Pancreas (tissue), 10 donors: Measurements from ENCODE around the gene ING2. TPM values are rescaled to one million over a fixed set of nuclear protein-coding genes. Genes with fewer than 3 reads are reported as not detected.
"Not testable (repeated sequence)": the region's sequence is repeated elsewhere in the genome, so short reads cannot be mapped to it uniquely, and the experiment has no call there.

ENCODE experiments used
- ATAC-seq, 4 donors: fragments of 200-7000 bp; cut with Tn5 transposase; one replicate each; pipeline versions ENCODE4 v1.8.0 to v1.9.1; 2020; ENCODE audit warnings: mild to moderate bottlenecking in 4 of 4, moderate library complexity in 4 of 4
- DNase-seq, 6 donors: peaks; one replicate each; pipeline ENCODE4 v3.0.0-alpha.2; 2020
- FAIRE-seq: peaks from 2 replicates; lab custom pipeline; 2012; peaks lifted over from hg19 to GRCh38; lab: Jason Lieb, UNC
- H3K27ac ChIP-seq, 4 donors: fragments of 200-600 bp; sonication (generic); 1 replicate in 3 of 4; 2 replicates in 1 of 4; pipeline versions ENCODE4 v1.5.0 to v1.8.0; 2020
- H3K27me3 ChIP-seq, 4 donors: fragments of 200-600 bp; one replicate each; pipeline ENCODE4 v1.8.0; 2021
- H3K36me3 ChIP-seq, 3 donors: fragments of 200-600 bp; sonication (generic) in 1 of 3; one replicate each; pipeline versions ENCODE4 v1.5.0 to v1.8.0; 2020 to 2021
- H3K4me1 ChIP-seq, 3 donors: fragments of 200-600 bp; one replicate each; pipeline ENCODE4 v1.8.0; 2021
- H3K4me3 ChIP-seq, 4 donors: fragments of 200-600 bp; sonication (generic) in 2 of 4; one replicate each; pipeline versions ENCODE4 v1.5.0 to v1.8.0; 2020 to 2021
- H3K9me3 ChIP-seq, 4 donors: fragments of 200-600 bp; one replicate each; pipeline ENCODE4 v1.8.0; 2021
- WGBS, 2 donors: extraction: QIAGEN DNeasy Blood & Tissue Kit; methylation state at CpG; one replicate each; pipeline ENCODE4 v1.1.7; 2013; 5-methylcytosine and 5-hydroxymethylcytosine counted together
- intact Hi-C, 3 donors: fragments of 100-400 bp; cut with DNase I; formaldehyde crosslinking; loops; one replicate each; pipeline versions ENCODE4 v1.11.1 to v1.14.2; 2022
- polyA plus RNA-seq, 2 donors: library from polyadenylated mRNA; stranded (reverse); fragments of 200-250 nt; gene quantifications; one replicate each; pipeline ENCODE4 v1.2.3, GENCODE V29; 2013
- total RNA-seq, 6 donors: library from RNA; stranded (reverse); fragmentation: NEBNext Ultra II Directional in 4 of 6; extraction: Animal tissue kit (Norgen Biotek cat#: 25700) in 4 of 6; gene quantifications; one replicate each; pipeline versions ENCODE4 v1.2.1 to v1.2.4, GENCODE V29; 2021 to 2023
- TF ChIP-seq, protein P1 (sequence below), 4 donors: fragments of 200-600 bp; sonication (generic) in 3 of 4; IDR thresholded peaks; one replicate each; pipeline versions ENCODE4 v1.5.0 to v1.8.0; 2021; ENCODE audit warnings: antibody characterized with exemption in 4 of 4
- donor health status: healthy with polysubstance abuse.
- donor health status: DM: no; HTN: no; CAD: no; lungs with moderate emphysema.
- donor health status: DM: no; HTN: no; CAD: no.
- donor health status: control.
- donor health status: control.
- donor health status: Bipolar disorder and iron deficiency.
- donor health status: DM: yes; HTN: yes; CAD: no.
- donor health status: DM: no; HTN: no; CAD: no.
- donor health status: DM: no; HTN: no; CAD: no.
- donor health status: DM: yes; HTN: yes; CAD: no.

Gene ING2, protein sequence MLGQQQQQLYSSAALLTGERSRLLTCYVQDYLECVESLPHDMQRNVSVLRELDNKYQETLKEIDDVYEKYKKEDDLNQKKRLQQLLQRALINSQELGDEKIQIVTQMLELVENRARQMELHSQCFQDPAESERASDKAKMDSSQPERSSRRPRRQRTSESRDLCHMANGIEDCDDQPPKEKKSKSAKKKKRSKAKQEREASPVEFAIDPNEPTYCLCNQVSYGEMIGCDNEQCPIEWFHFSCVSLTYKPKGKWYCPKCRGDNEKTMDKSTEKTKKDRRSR
- 1 to 10 TPM; 3.1 to 8.4 (median 5.6) TPM for total RNA-seq
- polyA plus RNA-seq = 10 to 100 TPM in 1 of 2 donors, 1 to 10 TPM in 1; 5.3 to 16.9 TPM

DNA sequence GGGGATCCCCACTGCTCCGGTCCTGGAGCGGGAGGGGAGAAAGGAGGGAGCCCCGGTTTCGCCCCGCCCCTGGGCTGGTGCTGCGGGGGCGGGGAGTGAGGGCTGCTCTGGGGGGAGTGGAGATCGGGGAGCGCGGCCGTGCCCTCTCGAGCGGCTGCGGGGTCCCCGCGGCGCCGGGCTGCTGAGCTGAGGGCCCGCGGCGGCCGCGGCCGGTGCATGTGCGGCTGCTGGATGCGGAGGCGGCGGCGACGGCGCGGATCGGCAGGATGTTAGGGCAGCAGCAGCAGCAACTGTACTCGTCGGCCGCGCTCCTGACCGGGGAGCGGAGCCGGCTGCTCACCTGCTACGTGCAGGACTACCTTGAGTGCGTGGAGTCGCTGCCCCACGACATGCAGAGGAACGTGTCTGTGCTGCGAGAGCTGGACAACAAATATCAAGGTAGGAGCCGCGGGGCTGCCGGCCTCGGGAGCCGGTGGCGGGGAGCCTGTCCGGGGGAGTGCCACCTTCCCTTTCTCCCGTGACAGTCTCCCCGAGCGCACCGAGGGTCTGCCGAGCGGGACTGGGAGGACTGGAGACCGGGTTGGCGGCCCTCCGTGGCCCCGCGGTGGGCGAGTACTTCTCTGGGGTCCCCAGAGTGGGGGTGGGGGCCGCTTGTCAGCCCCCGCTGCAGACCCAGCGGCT lies at the start of gene ING2:
TSS of gene ING2 (plus strand) at position 129 of the 681 bp plus-strand sequence. CDS start at position 267, 138 bp downstream.
- peak in 3 of 6 donors; percentile 63 to 86 (median 66) for DNase-seq
- 0% methylated on average over 54 to 68 of the region's 68 CpGs for WGBS, 2 donors

DNA sequence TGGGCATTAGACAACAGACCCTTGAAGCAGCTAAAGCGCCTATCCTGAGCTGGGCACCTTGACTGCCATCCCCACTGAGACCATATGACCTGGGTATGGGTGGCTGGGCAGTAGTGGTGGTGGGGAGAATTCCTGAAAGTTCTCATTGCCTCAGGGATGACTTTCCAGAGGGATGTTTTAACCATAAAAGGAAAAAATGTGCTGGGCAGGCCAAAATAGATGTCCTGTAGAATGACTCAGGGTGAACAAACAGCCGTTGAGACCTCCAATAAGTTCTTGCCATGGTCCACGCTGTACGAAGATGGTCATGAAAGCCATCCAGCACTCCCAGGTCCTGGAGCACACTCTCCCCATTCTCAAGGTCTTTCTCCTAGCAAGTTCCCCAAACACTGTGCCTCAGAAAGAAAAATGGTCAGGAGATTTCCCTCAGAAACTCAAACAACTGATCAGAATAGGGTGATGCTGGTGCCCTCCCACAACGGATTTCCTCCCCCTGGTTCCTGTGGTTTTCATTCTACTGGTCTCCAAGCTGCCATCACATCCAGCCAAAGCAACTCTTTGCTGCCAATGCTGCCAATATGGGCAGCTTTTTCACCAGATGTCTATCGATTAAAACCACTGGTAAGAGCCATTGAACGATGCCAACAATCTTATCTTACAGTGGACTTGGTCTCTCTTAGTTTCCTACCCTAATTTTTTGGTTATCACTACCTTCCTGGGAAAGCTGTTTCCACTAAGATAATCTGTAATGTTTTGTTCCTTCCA lies 49.2 kb upstream of the ING2 start:
- intact Hi-C loops = no loop called here
- ATAC-seq = no peak
- no peak overlapping the region for H3K4me3 ChIP-seq
- no peaks in the 10 kb centered on the region for H3K27me3 ChIP-seq
- TF ChIP-seq, protein P1, sequence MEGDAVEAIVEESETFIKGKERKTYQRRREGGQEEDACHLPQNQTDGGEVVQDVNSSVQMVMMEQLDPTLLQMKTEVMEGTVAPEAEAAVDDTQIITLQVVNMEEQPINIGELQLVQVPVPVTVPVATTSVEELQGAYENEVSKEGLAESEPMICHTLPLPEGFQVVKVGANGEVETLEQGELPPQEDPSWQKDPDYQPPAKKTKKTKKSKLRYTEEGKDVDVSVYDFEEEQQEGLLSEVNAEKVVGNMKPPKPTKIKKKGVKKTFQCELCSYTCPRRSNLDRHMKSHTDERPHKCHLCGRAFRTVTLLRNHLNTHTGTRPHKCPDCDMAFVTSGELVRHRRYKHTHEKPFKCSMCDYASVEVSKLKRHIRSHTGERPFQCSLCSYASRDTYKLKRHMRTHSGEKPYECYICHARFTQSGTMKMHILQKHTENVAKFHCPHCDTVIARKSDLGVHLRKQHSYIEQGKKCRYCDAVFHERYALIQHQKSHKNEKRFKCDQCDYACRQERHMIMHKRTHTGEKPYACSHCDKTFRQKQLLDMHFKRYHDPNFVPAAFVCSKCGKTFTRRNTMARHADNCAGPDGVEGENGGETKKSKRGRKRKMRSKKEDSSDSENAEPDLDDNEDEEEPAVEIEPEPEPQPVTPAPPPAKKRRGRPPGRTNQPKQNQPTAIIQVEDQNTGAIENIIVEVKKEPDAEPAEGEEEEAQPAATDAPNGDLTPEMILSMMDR (IDR thresholded peaks at IDR 0.05) = no peak
- H3K9me3 ChIP-seq = no peaks in the 10 kb centered on the region
- no peak for DNase-seq
- no peaks in the 10 kb centered on the region for H3K4me1 ChIP-seq
- FAIRE-seq = no peak
- peaks cover 0 to 4% (median 0%) of the 10 kb centered on the region in 3 donors for H3K36me3 ChIP-seq
- H3K27ac ChIP-seq = no peak overlapping the region
- 85 to 88% methylated on average over 7 of the region's 7 CpGs for WGBS, 2 donors

More for the DNA sequence above, at the start of gene ING2:
- intact Hi-C loops = no loop called here
- Histone ChIP-seq H3K4me1 (peaks cover 10 to 38% (median 20%) of the 10 kb centered on the region in 3 donors), H3K4me3 (peak within 1 kb of the TSS; percentile 96 to 99 (median 98)), H3K27ac (peak within 1 kb of the TSS; percentile 94 to 100 (median 97)), H3K9me3 (no peaks in the 10 kb centered on the region), H3K36me3 (no peaks in the 10 kb centered on the region), H3K27me3 (no peaks in the 10 kb centered on the region)
- ATAC-seq (peak; percentile 46 to 70 (median 63)), FAIRE-seq (no peak)
- TF ChIP-seq, protein P1 (IDR thresholded peaks at IDR 0.05) = no peak

DNA sequence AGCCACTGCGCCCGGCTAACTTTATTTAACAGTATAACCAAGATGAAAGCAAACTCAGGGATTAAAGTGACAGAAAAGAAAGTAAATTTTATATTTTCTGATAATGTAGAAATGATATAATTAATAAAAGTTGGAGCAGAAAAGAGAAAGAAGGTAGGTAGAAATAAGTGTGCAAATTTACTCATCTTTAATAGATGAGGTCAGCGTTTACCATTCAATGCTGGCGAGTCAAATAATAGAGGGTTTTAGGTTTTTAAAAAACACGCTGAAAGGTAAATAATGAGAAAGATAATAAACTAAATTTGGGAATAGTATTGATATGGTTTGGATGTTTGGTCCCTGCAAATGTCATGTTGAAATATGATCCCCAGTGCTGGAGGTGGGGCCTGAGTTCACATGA lies 46.9 kb upstream of the ING2 start:
- Histone ChIP-seq H3K36me3 (no peaks in the 10 kb centered on the region), H3K27me3 (no peaks in the 10 kb centered on the region), H3K9me3 (no peaks in the 10 kb centered on the region), H3K27ac (no peak overlapping the region), H3K4me3 (no peak overlapping the region), H3K4me1 (no peaks in the 10 kb centered on the region)
- DNase-seq = no peak
- ATAC-seq = no peak
- TF ChIP-seq, protein P1 (IDR thresholded peaks at IDR 0.05) = no peak
- FAIRE-seq = no peak
- WGBS, 2 donors = 78 to 80% methylated on average over 5 of the region's 5 CpGs
- intact Hi-C loops = no loop called here

DNA sequence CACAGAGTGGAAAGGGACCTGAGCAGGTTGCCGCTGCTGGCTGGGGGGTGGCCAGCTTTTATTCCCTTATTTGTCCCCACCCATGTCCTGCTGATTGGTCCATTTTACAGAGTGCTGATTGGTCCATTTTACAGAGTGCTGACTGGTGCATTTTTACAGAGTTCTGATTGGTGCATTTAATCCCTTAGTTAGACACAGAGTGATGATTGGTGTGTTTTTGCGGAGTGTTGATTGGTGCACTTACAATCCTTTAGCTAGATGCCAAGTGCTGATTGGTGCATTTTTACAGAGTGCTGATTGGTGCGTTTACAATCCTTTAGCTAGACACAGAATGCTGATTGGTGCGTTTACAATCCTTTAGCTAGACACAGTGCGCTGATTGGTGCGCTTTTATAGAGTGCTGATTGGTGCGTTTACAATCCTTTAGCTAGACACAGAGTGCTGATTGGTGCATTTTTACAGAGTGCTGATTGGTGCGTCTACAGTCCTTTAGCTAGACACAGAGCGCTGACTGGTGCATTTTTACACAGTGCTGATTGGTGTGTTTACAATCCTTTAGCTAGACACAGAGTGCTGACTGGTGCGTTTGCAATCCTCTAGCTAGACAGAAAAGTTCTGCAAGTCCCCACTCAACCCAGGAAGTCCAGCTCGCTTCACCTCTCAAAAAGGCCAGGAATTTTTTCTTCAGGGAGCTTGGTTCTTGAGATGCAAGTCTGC lies 40.8 kb upstream of the ING2 start:
- H3K27me3 ChIP-seq, H3K9me3 ChIP-seq, H3K4me1 ChIP-seq, H3K27ac ChIP-seq, FAIRE-seq, DNase-seq, H3K4me3 ChIP-seq, ATAC-seq, H3K36me3 ChIP-seq: not testable (repeated sequence)
- intact Hi-C loops = loop anchor here in 2 of 3 donors (5.0 to 10.0 kb wide), 2 partner anchors 138 to 141 kb away; no protein-coding TSS in a partner anchor
- WGBS, 2 donors = 80 to 88% methylated on average over 11 of the region's 11 CpGs

DNA sequence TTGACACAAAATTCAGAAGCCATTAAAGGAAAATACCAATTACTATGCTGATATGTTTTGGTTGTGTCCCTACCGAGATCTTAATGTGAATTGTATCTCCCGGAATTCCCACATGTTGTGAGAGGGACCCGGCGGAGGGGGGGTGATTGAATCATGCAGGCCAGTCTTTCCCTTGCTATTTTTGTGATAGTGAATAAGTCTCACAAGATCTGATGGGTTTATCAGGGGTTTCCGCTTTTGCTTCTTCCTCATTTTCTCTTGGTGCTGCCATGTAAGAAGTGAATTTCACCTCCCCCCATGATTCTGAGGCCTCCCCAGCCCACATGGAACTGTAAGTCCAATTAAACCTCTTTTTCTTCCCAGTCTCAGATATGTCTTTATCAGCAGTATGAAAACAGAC lies 39.0 kb upstream of the ING2 start:
- FAIRE-seq, DNase-seq: not testable (repeated sequence)

More for the DNA sequence above, 39.0 kb upstream of the ING2 start:
- not testable (repeated sequence) for H3K27me3 ChIP-seq, H3K36me3 ChIP-seq, H3K4me3 ChIP-seq, H3K27ac ChIP-seq, H3K4me1 ChIP-seq, H3K9me3 ChIP-seq, ATAC-seq
- intact Hi-C loops = loop anchor here in 1 of 3 donors (10.0 kb wide), 1 partner anchor 139 kb away; no protein-coding TSS in a partner anchor
- 51 to 76% methylated on average over 5 of the region's 5 CpGs for WGBS, 2 donors
